Esophagus squamous epithelium (tissue), 5 donors: ENCODE data around the gene MVB12B. TPM values are rescaled to one million over a fixed set of nuclear protein-coding genes. Genes with fewer than 3 reads are reported as not detected.

Experiments used
- DNase-seq: peaks from one replicate; lab custom pipeline; 2025; lab: John Stamatoyannopoulos, UW
- H3K27ac ChIP-seq, 4 donors: fragments of 200-600 bp; sonication (generic); one replicate each; pipeline ENCODE4 v1.5.1; 2016 to 2019; ENCODE audit warnings: mild to moderate bottlenecking in 1 of 4
- H3K27me3 ChIP-seq, 4 donors: fragments of 200-600 bp; sonication (generic); 1 replicate in 3 of 4; 2 replicates in 1 of 4; pipeline versions ENCODE4 v1.5.1 to v1.6.0; 2017 to 2021; ENCODE audit warnings: antibody characterized with exemption in 1 of 4
- H3K36me3 ChIP-seq, 3 donors: fragments of 200-600 bp; sonication (generic); one replicate each; pipeline ENCODE4 v1.5.1; 2016 to 2019
- H3K4me1 ChIP-seq, 3 donors: fragments of 200-600 bp; sonication (generic); one replicate each; pipeline ENCODE4 v1.5.1; 2017 to 2019
- H3K4me3 ChIP-seq, 4 donors: fragments of 200-600 bp; sonication (generic); 1 replicate in 3 of 4; 2 replicates in 1 of 4; pipeline ENCODE4 v1.5.1; 2016 to 2019; ENCODE audit warnings: mild to moderate bottlenecking in 2 of 4, moderate library complexity in 1 of 4
- H3K9me3 ChIP-seq, 3 donors: fragments of 200-600 bp; sonication (generic); one replicate each; pipeline ENCODE4 v1.5.1; 2016 to 2019
- POLR2A ChIP-seq, 4 donors: fragments of 450-650 bp; IDR thresholded peaks; one replicate each; pipeline ENCODE4 v1.6.1; 2017; ENCODE audit warnings: antibody characterized with exemption in 4 of 4, mild to moderate bottlenecking in 4 of 4, moderate library complexity in 3 of 4
- WGBS, 2 donors: methylation state at CpG; one replicate each; pipeline ENCODE4 v1.1.5; 2018; 5-methylcytosine and 5-hydroxymethylcytosine counted together
- intact Hi-C: fragments of 100-400 bp; cut with DNase I; formaldehyde crosslinking; loops from one replicate; pipeline ENCODE4 v1.15.0; 2022
- total RNA-seq, 4 donors: library from RNA; depleted of rRNA; stranded (reverse); fragments of >200 nt; gene quantifications; one replicate each; pipeline ENCODE4 v1.1.0, GENCODE V29; 2016
- TF ChIP-seq, protein P1 (sequence below), 6 experiments: fragments of 450-650 bp in 4 of 6; fragments of 200-600 bp in 2 of 6; sonication (generic) in 2 of 6; IDR thresholded peaks; one replicate each; pipeline ENCODE4 v1.5.1; 2016 to 2019; ENCODE audit warnings: antibody characterized with exemption in 6 of 6, mild to moderate bottlenecking in 4 of 6, moderate library complexity in 4 of 6
- donor health status: DM: yes; HTN: yes; CAD: no.

The MVB12B gene
- total RNA-seq, 4 donors from 2014 or later, result 3.2 to 13.2 (median 5.3) TPM

DNA sequence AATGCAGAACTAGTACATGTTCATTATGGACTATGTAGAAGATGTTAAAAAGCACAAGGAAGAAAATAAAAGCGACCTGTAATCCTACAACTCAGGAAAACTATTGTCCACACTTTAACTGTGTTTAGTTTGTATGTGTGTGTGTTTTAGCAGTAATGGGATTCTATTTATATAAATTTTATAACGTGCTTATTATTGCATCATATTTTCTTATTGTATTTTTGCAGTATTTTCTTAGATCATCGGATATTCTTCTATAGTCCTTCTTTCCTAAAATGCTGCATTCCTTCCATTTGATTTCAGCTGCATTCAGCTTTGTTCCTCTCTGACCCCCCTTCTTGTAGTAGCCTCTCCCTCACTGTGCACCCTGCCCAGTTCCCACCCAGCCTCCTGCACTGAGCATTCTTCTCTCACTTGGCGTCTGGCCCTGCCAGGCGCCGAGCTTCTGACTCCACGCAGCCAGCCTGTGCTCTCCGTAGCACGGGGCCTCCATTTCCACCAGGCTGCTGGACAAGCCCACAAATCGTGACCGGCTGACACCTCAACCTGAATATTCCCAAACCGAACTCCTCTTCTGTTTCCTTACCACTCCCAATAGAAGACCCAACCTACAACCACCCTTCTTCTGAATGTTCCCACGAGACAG, 39.9 kb downstream of the MVB12B start:
- Histone ChIP-seq H3K4me1 (peaks cover 24 to 51% (median 26%) of the 10 kb centered on the region in 3 donors), H3K4me3 (peak overlapping the region in 1 of 4 donors; percentile 13), H3K9me3 (peaks cover 0 to 14% (median 12%) of the 10 kb centered on the region in 3 donors), H3K36me3 (peaks cover 0 to 5% (median 0%) of the 10 kb centered on the region in 3 donors), H3K27me3 (no peaks in the 10 kb centered on the region), H3K27ac (peak overlapping the region in 3 of 4 donors; percentile 60 to 85 (median 73))
- WGBS, 2 donors, result 39 to 68% methylated on average over 13 of the region's 13 CpGs
- intact Hi-C loops, result no loop called here
- peak in 1 of 4 donors; percentile 23 for TF ChIP-seq POLR2A (IDR thresholded peaks at IDR 0.05)
- TF ChIP-seq, protein P1, sequence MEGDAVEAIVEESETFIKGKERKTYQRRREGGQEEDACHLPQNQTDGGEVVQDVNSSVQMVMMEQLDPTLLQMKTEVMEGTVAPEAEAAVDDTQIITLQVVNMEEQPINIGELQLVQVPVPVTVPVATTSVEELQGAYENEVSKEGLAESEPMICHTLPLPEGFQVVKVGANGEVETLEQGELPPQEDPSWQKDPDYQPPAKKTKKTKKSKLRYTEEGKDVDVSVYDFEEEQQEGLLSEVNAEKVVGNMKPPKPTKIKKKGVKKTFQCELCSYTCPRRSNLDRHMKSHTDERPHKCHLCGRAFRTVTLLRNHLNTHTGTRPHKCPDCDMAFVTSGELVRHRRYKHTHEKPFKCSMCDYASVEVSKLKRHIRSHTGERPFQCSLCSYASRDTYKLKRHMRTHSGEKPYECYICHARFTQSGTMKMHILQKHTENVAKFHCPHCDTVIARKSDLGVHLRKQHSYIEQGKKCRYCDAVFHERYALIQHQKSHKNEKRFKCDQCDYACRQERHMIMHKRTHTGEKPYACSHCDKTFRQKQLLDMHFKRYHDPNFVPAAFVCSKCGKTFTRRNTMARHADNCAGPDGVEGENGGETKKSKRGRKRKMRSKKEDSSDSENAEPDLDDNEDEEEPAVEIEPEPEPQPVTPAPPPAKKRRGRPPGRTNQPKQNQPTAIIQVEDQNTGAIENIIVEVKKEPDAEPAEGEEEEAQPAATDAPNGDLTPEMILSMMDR (IDR thresholded peaks at IDR 0.05), result no peak
- DNase-seq, result no peak

DNA sequence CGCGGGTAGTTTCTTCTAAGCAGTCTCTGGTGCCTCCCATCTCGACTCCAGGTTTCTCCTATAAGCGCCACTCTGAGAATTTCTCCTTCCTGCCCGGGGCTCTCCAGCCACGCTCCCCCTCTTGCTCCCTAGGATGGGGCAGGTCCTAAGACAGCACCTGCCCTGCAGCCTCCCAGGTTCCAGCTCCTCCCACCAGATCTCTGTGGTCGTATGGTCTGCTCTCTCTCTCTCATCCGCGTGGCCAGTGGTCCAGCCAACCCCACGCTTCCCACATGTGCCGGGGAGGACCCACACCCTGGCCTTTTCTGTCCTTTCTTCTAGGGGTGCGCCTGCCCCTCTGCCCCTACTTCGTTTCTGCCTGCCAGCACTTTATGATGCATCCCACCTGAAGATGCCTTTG, 40.5 kb downstream of the MVB12B start:
- Histone ChIP-seq H3K27me3 (no peaks in the 10 kb centered on the region), H3K9me3 (peaks cover 0 to 7% (median 6%) of the 10 kb centered on the region in 3 donors), H3K4me1 (peaks cover 24 to 51% (median 26%) of the 10 kb centered on the region in 3 donors), H3K27ac (peak overlapping the region in 3 of 4 donors; percentile 60 to 85 (median 73)), H3K4me3 (peak overlapping the region in 1 of 4 donors; percentile 13), H3K36me3 (peaks cover 0 to 5% (median 0%) of the 10 kb centered on the region in 3 donors)
- intact Hi-C loops, result no loop called here
- DNase-seq, result no peak
- TF ChIP-seq, protein P1 (IDR thresholded peaks at IDR 0.05), result no peak
- no peak for TF ChIP-seq POLR2A (IDR thresholded peaks at IDR 0.05)
- 70 to 82% methylated on average over 13 of the region's 13 CpGs for WGBS, 2 donors

GRCh38 chr9:126367616-126368015, 41.0 kb downstream of the MVB12B start:
- WGBS, 2 donors, result 39 to 65% methylated on average over 2 to 3 of the region's 3 CpGs
- Histone ChIP-seq H3K36me3 (peaks cover 0 to 3% (median 0%) of the 10 kb centered on the region in 3 donors), H3K27me3 (no peaks in the 10 kb centered on the region), H3K9me3 (peaks cover 0 to 2% (median 1%) of the 10 kb centered on the region in 3 donors), H3K4me1 (peaks cover 24 to 52% (median 26%) of the 10 kb centered on the region in 3 donors), H3K4me3 (no peak overlapping the region), H3K27ac (peak overlapping the region in 3 of 4 donors; percentile 60 to 85 (median 73))
- TF ChIP-seq, protein P1 (IDR thresholded peaks at IDR 0.05), result no peak
- TF ChIP-seq POLR2A (IDR thresholded peaks at IDR 0.05), result no peak
- intact Hi-C loops, result no loop called here
- DNase-seq, result no peak

- no peak overlapping the region for H3K4me3 ChIP-seq
- H3K4me1 ChIP-seq, result peaks cover 24 to 55% (median 26%) of the 10 kb centered on the region in 3 donors
- no peaks in the 10 kb centered on the region for H3K36me3 ChIP-seq
- TF ChIP-seq, protein P1 (IDR thresholded peaks at IDR 0.05), result no peak
- no peak for TF ChIP-seq POLR2A (IDR thresholded peaks at IDR 0.05)
- H3K27ac ChIP-seq, result peak overlapping the region in 3 of 4 donors; percentile 60 to 85 (median 73)
- no peaks in the 10 kb centered on the region for H3K27me3 ChIP-seq
- no peaks in the 10 kb centered on the region for H3K9me3 ChIP-seq
- DNase-seq, result no peak
- 77 to 81% methylated on average over 7 of the region's 7 CpGs for whole genome bisulfite sequencing, 2 donors
- intact Hi-C loops, result no loop called here
These were observed 41.4 kb downstream of the MVB12B start for GRCh38 chr9:126368020-126368419.
